CD4-positive, alpha-beta T cell treated with Interleukin-2 at 100 ng/mL for 4 hours (primary cell): Measurements from ENCODE around the gene IRF4.
A peak's percentile ranks its signal among the peaks of the same experiment; 100 is the strongest.

Source experiments
- DNase-seq: peaks from one replicate; pipeline ENCODE4 v3.0.0-alpha.2; 2020; ENCODE audit warnings: low spot score

Gene IRF4

GRCh38 chr6:381742-382461, 9.7 kb upstream of the IRF4 start:
- no peak for DNase-seq

- DNase-seq = no peak
Measured at GRCh38 chr6:382883-383810, 8.4 kb upstream of the IRF4 start.

GRCh38 chr6:383856-384255, 7.7 kb upstream of the IRF4 start:
- no peak for DNase-seq

GRCh38 chr6:384898-385297, 6.7 kb upstream of the IRF4 start:
- DNase-seq = no peak

- no peak for DNase-seq
Measured at GRCh38 chr6:385614-386013, 5.9 kb upstream of the IRF4 start.

GRCh38 chr6:386688-387266, 4.8 kb upstream of the IRF4 start:
- DNase-seq = no peak

GRCh38 chr6:387293-387741, 4.2 kb upstream of the IRF4 start:
- no peak for DNase-seq

GRCh38 chr6:388202-388903, 3.2 kb upstream of the IRF4 start:
- DNase-seq = no peak

GRCh38 chr6:389143-389542, 2.4 kb upstream of the IRF4 start:
- DNase-seq = no peak

GRCh38 chr6:389622-390021, 1.9 kb upstream of the IRF4 start:
- peak; percentile 70 for DNase-seq

GRCh38 chr6:390914-391558, 516 bp upstream of the IRF4 start:
- DNase-seq = peak; percentile 40

- peak; percentile 25 for DNase-seq
Measured at GRCh38 chr6:392441-393390, 1.2 kb downstream of the IRF4 start.

GRCh38 chr6:393391-394221, 2.1 kb downstream of the IRF4 start:
- DNase-seq = peak; percentile 10

- no peak for DNase-seq
Measured at GRCh38 chr6:394641-395289, 3.2 kb downstream of the IRF4 start.

- DNase-seq = no peak
Measured at GRCh38 chr6:395432-396125, 4.0 kb downstream of the IRF4 start.

- no peak for DNase-seq
Measured at GRCh38 chr6:396126-396520, 4.6 kb downstream of the IRF4 start.

- no peak for DNase-seq
Measured at GRCh38 chr6:397056-397455, 5.5 kb downstream of the IRF4 start.

GRCh38 chr6:397604-398003, 6.1 kb downstream of the IRF4 start:
- DNase-seq = no peak

- no peak for DNase-seq
Measured at GRCh38 chr6:398065-398464, 6.5 kb downstream of the IRF4 start.
